Endothelial cell of umbilical vein (primary cell): ENCODE measurements around the gene TOM1L2. TPM values are rescaled to one million over a fixed set of nuclear protein-coding genes. Genes with fewer than 3 reads are reported as not detected.

ENCODE experiments used
- BruUV-seq: library from RNA; stranded (reverse); fragments of 400-500 nt; replicated peaks from 2 replicates; lab custom pipeline; 2021; lab: Mats Ljungman, UMichigan
- CTCF ChIA-PET: fragments of 300-600, 350-600 bp; sonication (Branson Sonifier 250); formaldehyde crosslinking; loops from one replicate; lab custom pipeline; 2021; ENCODE audit warnings: antibody characterized with exemption, inconsistent platforms; lab: Charles Lee
- POLR2A ChIA-PET: fragments of 300-600, 350-600 bp; sonication (Branson Sonifier 250); formaldehyde crosslinking; loops from one replicate; lab custom pipeline; 2021; ENCODE audit warnings: antibody characterized with exemption, inconsistent platforms; lab: Charles Lee
- DNase-seq: peaks from one replicate; pipeline ENCODE4 v3.0.0-alpha.2; 2011; ENCODE audit warnings: low read depth, low spot score
- FAIRE-seq: peaks from 2 replicates; lab custom pipeline; 2011; peaks lifted over from hg19 to GRCh38; lab: Jason Lieb, UNC
- H2AFZ ChIP-seq: 2 replicates; pipeline ENCODE4 v1.6.0; 2012; ENCODE audit warnings: low read depth, low read length, control low read depth, inconsistent platforms
- H3K27ac ChIP-seq: 2 replicates; pipeline ENCODE4 v1.5.1; 2011; ENCODE audit warnings: low read depth, mild to moderate bottlenecking, control low read depth, low read length, moderate library complexity; ENCODE audit not compliant: insufficient read depth
- H3K27me3 ChIP-seq, 2 experiments: 2 replicates each; pipeline versions ENCODE4 v1.6.0 to v1.6.1; 2011; ENCODE audit warnings: low read length in 2 of 2, mixed read lengths in 1 of 2; ENCODE audit not compliant: control insufficient read depth in 2 of 2, insufficient read depth in 2 of 2
- H3K36me3 ChIP-seq, 2 experiments: 2 replicates in 1 of 2; 3 replicates in 1 of 2; pipeline ENCODE4 v1.5.1; 2011; ENCODE audit warnings: low read length in 2 of 2, mild to moderate bottlenecking in 1 of 2, moderate library complexity in 1 of 2; ENCODE audit not compliant: control insufficient read depth in 2 of 2, insufficient read depth in 2 of 2; ENCODE audit errors: extremely low read depth in 1 of 2
- H3K4me1 ChIP-seq: 3 replicates; pipeline ENCODE4 v1.5.1; 2011; ENCODE audit warnings: mild to moderate bottlenecking, low read length; ENCODE audit not compliant: control insufficient read depth, insufficient read depth; ENCODE audit errors: extremely low read depth
- H3K4me2 ChIP-seq: 2 replicates; pipeline ENCODE4 v1.6.1; 2011; ENCODE audit warnings: low read length, control low read depth, mixed read lengths; ENCODE audit not compliant: insufficient read depth
- H3K4me3 ChIP-seq, 3 experiments: fragments of 200-600 bp in 1 of 3; sonication (generic), shearing (Covaris generic) in 1 of 3; replicated peaks in 1 of 3; 2 replicates each; pipeline ENCODE4 v1.5.1; 2011 to 2016; ENCODE audit warnings: control low read depth in 3 of 3, low read length in 3 of 3, mild to moderate bottlenecking in 2 of 3, inconsistent platforms in 1 of 3, low read depth in 1 of 3, moderate library complexity in 1 of 3; ENCODE audit not compliant: insufficient read depth in 1 of 3
- H3K79me2 ChIP-seq: 2 replicates; pipeline ENCODE4 v1.6.0; 2012; ENCODE audit warnings: low read length, inconsistent platforms; ENCODE audit not compliant: control insufficient read depth, insufficient read depth
- H3K9ac ChIP-seq: replicated peaks from 2 replicates; pipeline ENCODE3; 2011; ENCODE audit warnings: low read length, control low read depth; ENCODE audit not compliant: insufficient read depth; ENCODE audit errors: extremely low read depth
- H3K9me1 ChIP-seq: replicated peaks from 3 replicates; pipeline ENCODE4 v1.6.0; 2011; ENCODE audit warnings: mild to moderate bottlenecking, low read length; ENCODE audit not compliant: control insufficient read depth, insufficient read depth; ENCODE audit errors: extremely low read depth
- H3K9me3 ChIP-seq: replicated peaks from 2 replicates; pipeline ENCODE4 v1.5.1; 2012; ENCODE audit warnings: low read length, inconsistent platforms; ENCODE audit not compliant: control insufficient read depth, insufficient read depth
- H4K20me1 ChIP-seq: replicated peaks from 2 replicates; pipeline ENCODE3; 2011; ENCODE audit warnings: mild to moderate bottlenecking, low read length; ENCODE audit not compliant: control insufficient read depth, insufficient read depth; ENCODE audit errors: extremely low read depth
- EZH2 ChIP-seq: IDR thresholded peaks from 2 replicates; pipeline ENCODE4 v1.6.1; 2012; ENCODE audit warnings: borderline replicate concordance, low read depth, mild to moderate bottlenecking, moderate library complexity, low read length, inconsistent platforms; ENCODE audit not compliant: severe bottlenecking
- FOS ChIP-seq: IDR thresholded peaks from 2 replicates; pipeline ENCODE4 v1.6.1; 2011; ENCODE audit warnings: mild to moderate bottlenecking, low read length, moderate library complexity, borderline replicate concordance; ENCODE audit not compliant: insufficient read depth
- GATA2 ChIP-seq: IDR thresholded peaks from 2 replicates; pipeline ENCODE4 v1.7.0; 2011; ENCODE audit warnings: low read depth, mild to moderate bottlenecking, moderate library complexity, mixed read lengths, low read length; ENCODE audit not compliant: insufficient read length, insufficient read depth
- JUN ChIP-seq: IDR thresholded peaks from 2 replicates; pipeline ENCODE4 v1.6.1; 2011; ENCODE audit warnings: borderline replicate concordance, low read depth; ENCODE audit not compliant: insufficient read length, insufficient read depth
- MYC ChIP-seq: IDR thresholded peaks from one replicate; pipeline ENCODE4 v1.6.1; 2011; ENCODE audit warnings: mild to moderate bottlenecking, low read depth, low read length
- POLR2A ChIP-seq: IDR thresholded peaks from 2 replicates; pipeline ENCODE4 v1.6.1; 2012; ENCODE audit warnings: low read depth, mild to moderate bottlenecking, control low read depth, low read length
- POLR2AphosphoS5 ChIP-seq: IDR thresholded peaks from 2 replicates; pipeline ENCODE4 v1.6.1; 2012; ENCODE audit warnings: low read depth, mild to moderate bottlenecking, control low read depth, low read length, moderate library complexity; ENCODE audit not compliant: insufficient read depth
- dilution Hi-C: fragments of 300-500 bp; cut with MboI; formaldehyde crosslinking; loops from one replicate; pipeline ENCODE4 v1.15.0; 2019; ENCODE audit warnings: low sequenced_read_pairs; ENCODE audit not compliant: extremely low pct_ligation_motif_present
- intact Hi-C: fragments of 100-400 bp; cut with micrococcal nuclease; formaldehyde crosslinking; loops from one replicate; pipeline ENCODE4 v1.10.0; 2022
- polyA plus RNA-seq, 4 experiments: library from polyadenylated mRNA; depleted of rRNA in 3 of 4; stranded (reverse) in 3 of 4; unstranded in 1 of 4; fragments of >200 nt; gene quantifications; 2 replicates each; pipeline versions ENCODE4 v1.2.1 to v1.2.3, GENCODE V29; 2011 to 2012; ENCODE audit warnings: missing spikeins in 1 of 4
- total RNA-seq: library from RNA; stranded (reverse); gene quantifications from 2 replicates; pipeline ENCODE4 v1.2.3, GENCODE V29; 2021
- TF ChIP-seq, protein P1 (sequence below), 2 donors: IDR thresholded peaks; 1 replicate in 1 of 2; 2 replicates in 1 of 2; pipeline ENCODE4 v1.5.1; 2011; ENCODE audit warnings: low read length in 2 of 2, mild to moderate bottlenecking in 2 of 2, moderate library complexity in 2 of 2, control low read depth in 1 of 2, inconsistent platforms in 1 of 2, low read depth in 1 of 2; ENCODE audit not compliant: insufficient read depth in 1 of 2; ENCODE audit errors: extremely low read depth in 1 of 2
- TF ChIP-seq, protein P2 (sequence below): IDR thresholded peaks from 2 replicates; pipeline ENCODE4 v1.6.1; 2011; ENCODE audit not compliant: insufficient read depth, insufficient read length

Gene TOM1L2
- total and polyA plus RNA-seq, 2 donors (not counting 3 experiments of a cell fraction or from before 2014, with no cell fraction given): 31.7 to 37.6 TPM

DNA sequence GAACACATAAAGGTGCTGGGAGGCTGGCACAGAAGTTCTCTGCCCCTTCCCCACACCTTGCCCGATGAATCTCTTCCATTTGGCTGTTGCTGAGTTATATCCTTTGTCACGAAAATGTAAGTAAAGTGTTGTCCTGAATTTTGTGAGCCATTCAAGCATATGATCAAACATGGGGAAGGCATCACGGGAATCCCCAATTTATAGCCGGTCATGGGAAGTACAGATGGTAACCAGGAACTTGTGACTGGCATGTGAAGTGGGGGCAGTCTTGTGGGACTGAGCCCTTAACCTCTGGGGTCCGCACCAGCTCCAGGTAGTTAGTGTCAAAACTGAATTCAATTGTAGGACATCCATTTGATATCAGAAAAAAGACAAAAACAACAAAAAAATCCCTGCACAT lies 13.2 kb downstream of the TOM1L2 start:
- Histone ChIP-seq H3K36me3 (no peaks in the 10 kb centered on the region), H3K27me3 (no peaks in the 10 kb centered on the region), H3K79me2 (peaks cover 14% of the 10 kb centered on the region), H3K4me1 (peaks cover 28% of the 10 kb centered on the region), H3K27ac (peak overlapping the region; percentile 80), H2AFZ (no peak overlapping the region), H3K9ac (no peak overlapping the region), H3K9me3 (no peaks in the 10 kb centered on the region), H3K4me2 (peak overlapping the region; percentile 44), H4K20me1 (no peaks in the 10 kb centered on the region), H3K9me1 (no peaks in the 10 kb centered on the region), H3K4me3 (no peak overlapping the region)
- TF ChIP-seq, protein P1, sequence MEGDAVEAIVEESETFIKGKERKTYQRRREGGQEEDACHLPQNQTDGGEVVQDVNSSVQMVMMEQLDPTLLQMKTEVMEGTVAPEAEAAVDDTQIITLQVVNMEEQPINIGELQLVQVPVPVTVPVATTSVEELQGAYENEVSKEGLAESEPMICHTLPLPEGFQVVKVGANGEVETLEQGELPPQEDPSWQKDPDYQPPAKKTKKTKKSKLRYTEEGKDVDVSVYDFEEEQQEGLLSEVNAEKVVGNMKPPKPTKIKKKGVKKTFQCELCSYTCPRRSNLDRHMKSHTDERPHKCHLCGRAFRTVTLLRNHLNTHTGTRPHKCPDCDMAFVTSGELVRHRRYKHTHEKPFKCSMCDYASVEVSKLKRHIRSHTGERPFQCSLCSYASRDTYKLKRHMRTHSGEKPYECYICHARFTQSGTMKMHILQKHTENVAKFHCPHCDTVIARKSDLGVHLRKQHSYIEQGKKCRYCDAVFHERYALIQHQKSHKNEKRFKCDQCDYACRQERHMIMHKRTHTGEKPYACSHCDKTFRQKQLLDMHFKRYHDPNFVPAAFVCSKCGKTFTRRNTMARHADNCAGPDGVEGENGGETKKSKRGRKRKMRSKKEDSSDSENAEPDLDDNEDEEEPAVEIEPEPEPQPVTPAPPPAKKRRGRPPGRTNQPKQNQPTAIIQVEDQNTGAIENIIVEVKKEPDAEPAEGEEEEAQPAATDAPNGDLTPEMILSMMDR (IDR thresholded peaks at IDR 0.05; ENCODE audit: extremely low read depth in 1 of 2, insufficient read depth in 1 of 2, low read depth in 1 of 2, low read length in 2 of 2): no peak
- no peak for TF ChIP-seq JUN
- TF ChIP-seq, protein P2, sequence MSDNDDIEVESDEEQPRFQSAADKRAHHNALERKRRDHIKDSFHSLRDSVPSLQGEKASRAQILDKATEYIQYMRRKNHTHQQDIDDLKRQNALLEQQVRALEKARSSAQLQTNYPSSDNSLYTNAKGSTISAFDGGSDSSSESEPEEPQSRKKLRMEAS: no peak
- TF ChIP-seq POLR2A: no peak
- TF ChIP-seq POLR2AphosphoS5: no peak
- no peak for TF ChIP-seq MYC
- TF ChIP-seq EZH2: no peak
- TF ChIP-seq GATA2: no peak
- no peak for TF ChIP-seq FOS
- dilution Hi-C loops (no loop called here), intact Hi-C loops (loop anchor here (1.0 to 2.0 kb wide), 2 partner anchors 13 to 40 kb away; partner anchors contain the start of genes DRC3 and TOM1L2)
- BruUV-seq: TSS peak; percentile 56
- ChIA-PET POLR2A (no interaction called here), CTCF (interaction anchor here (1.8 to 2.2 kb wide), 3 partner anchors 16 to 40 kb away, joined by 8 to 14 read pairs (median 12); no protein-coding TSS in a partner anchor)
- DNase-seq: no peak
- FAIRE-seq: no peak
